HG03565 (cell line): ENCODE results near the gene RWDD4.
"Not testable (repeated sequence)": the region's sequence is repeated elsewhere in the genome, so short reads cannot be mapped to it uniquely, and the experiment has no call there.

Experiments used
- ATAC-seq: cut with Tn5 transposase; IDR thresholded peaks from one replicate; pipeline ENCODE4 v1.9.1; 2021; ENCODE audit warnings: mild to moderate bottlenecking, moderate library complexity; ENCODE audit not compliant: unreplicated experiment

Gene RWDD4

GRCh38 chr4:183636503-183636902 is 22.5 kb downstream of the RWDD4 start:
- ATAC-seq: no peak

DNA sequence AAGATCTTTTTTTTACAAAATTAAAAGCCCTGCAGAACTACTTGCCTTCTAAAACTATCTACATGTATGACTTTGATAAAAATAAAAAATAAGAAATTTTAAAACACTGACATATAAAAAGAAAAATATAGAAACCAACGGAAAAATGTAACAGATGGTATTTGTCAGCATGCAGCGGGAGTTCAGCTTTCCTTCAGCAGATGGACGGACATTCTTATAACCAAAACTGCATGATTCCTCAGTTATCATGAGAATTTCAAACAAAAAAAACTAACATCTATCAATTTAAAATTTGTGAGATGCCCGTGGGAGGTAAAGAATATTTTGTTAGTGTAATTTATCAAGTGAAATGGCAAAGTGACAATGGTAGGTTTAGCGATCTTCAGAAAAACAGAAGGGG is 23.2 kb downstream of the RWDD4 start:
- ATAC-seq: no peak

GRCh38 chr4:183635321-183635720 is 23.7 kb downstream of the RWDD4 start:
- ATAC-seq: no peak

GRCh38 chr4:183633476-183634400 is 25.2 kb downstream of the RWDD4 start:
- no peak for ATAC-seq

DNA sequence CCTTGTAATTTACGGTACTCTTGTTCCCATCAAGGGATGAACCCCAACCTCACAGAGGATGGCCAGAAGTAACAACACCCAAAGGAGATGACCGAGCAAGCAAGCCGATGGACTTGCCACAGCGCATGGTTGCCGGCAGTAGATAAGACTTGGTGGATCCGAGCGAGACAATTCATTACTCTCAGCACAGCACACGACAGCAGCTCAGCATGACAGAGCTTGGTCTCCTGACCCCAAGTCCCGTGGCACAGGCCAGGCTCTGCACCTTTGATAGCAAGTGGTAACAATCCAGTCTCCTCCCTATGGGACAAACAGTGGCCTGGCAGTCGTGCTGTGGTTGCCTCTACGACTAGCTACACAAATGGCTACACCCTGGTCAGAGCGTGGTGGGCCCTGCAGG is 26.3 kb downstream of the RWDD4 start:
- ATAC-seq: no peak

DNA sequence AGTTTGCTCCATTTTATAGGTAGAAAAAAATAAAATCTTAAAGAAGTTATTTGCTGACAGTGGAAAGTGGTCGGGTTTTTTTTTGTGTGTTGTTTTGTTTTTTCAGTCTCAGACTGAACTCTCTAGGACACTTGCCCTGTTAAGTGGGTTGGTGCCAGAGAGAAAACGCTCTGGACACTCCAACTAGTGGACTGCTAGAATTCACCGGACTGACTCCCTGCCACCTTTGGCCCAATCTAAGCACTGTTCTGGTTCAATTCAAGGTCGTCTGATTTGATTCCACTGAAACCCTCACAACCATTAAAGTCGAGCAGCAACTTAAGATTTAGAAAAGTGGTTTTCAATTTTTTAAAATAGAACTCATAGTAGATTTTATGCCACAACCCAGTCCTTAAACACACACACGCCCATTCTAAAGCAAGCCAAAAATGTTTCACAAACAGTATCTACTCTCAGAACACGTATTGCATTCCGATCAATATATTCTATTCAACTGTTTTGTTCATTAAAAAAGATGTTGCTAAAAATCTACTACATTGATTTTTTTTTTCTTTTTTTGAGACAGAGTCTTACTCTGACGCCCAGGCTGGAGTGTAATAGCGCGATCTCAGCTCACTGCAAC is 27.3 kb downstream of the RWDD4 start:
- no peak for ATAC-seq

GRCh38 chr4:183627979-183628588 is 30.9 kb downstream of the RWDD4 start:
- no peak for ATAC-seq

DNA sequence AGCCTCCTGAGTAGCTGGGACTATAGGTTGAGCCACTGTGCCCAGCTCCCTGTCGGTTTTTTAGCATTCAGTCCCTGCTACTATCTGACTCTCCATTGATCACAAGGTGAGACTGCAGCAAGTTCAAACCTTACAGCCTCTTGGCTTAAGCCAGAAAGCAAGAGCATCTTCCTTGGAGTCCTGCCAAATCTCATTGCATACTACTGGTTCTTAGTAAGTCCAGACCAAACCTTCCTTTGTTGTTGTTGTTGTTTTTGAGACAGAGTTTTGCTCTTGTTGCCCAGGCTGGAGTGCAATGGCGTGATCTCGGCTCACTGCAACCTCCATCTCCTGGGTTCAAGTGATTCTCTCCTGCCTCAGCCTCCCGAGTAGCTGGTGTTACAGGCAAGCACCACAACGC is 31.7 kb downstream of the RWDD4 start:
- ATAC-seq: not testable (repeated sequence)

GRCh38 chr4:183626168-183626567 is 32.8 kb downstream of the RWDD4 start:
- ATAC-seq: no peak

GRCh38 chr4:183624548-183624947 is 34.4 kb downstream of the RWDD4 start:
- ATAC-seq: no peak

GRCh38 chr4:183621875-183622274 is 37.1 kb downstream of the RWDD4 start:
- no peak for ATAC-seq

GRCh38 chr4:183620421-183620820 is 38.6 kb downstream of the RWDD4 start:
- ATAC-seq: no peak

GRCh38 chr4:183618681-183619080 is 40.3 kb downstream of the RWDD4 start:
- ATAC-seq: no peak

- ATAC-seq: no peak
Observed at GRCh38 chr4:183617075-183617474, 41.9 kb downstream of the RWDD4 start.

GRCh38 chr4:183612329-183613250 is 46.4 kb downstream of the RWDD4 start:
- no peak for ATAC-seq

DNA sequence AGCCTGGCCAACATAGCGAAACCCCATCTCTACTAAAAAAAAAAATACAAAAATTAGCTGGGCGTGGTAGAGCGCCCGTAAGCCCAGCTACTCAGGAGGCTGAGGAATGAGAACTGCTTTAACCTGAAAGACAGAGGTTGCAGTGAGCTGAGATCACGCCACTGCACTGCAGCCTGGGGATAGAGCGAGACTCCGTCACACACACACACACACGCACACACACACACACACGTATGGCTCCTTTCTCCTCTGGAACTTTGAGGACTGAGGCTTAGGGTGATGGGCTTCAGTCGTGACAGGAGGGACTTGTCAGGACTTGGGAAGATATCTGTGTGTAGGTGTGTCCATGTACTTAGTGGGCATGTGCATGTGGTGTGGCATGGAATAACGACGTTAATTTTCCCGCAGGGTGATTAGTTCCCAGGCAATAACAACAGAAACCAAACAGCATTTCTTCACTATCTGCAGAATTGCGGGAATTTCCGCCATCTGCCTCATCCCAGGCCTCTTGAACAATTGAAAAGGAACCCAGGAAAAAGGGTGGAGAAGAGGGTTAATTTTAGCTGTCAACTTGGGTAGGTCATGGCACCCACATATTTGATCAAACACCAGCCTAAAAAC is 47.7 kb downstream of the RWDD4 start:
- ATAC-seq: no peak

DNA sequence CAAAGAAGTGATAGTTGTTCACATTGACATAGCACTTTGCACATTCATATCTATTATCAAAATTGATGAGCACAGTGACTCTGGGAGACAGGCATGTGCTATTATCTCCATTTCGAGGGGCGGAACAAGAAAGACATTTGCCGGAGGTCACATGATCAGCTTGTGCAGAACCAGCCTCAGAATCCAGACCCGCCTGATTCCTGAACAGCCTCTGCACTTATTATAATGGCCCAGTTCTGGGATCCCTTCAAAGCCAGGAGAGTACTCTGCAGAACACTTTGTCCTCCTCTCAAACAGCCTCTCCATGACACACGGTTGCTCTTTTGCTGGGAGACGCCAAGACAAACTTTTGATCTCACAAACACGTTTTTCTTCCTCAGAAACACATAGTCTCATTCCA is 48.4 kb downstream of the RWDD4 start:
- no peak for ATAC-seq

GRCh38 chr4:183610033-183610432 is 49.0 kb downstream of the RWDD4 start:
- no peak for ATAC-seq

GRCh38 chr4:183609151-183609550 is 49.8 kb downstream of the RWDD4 start:
- ATAC-seq: no peak

- ATAC-seq: no peak
Observed at GRCh38 chr4:183607894-183608293, 51.1 kb downstream of the RWDD4 start.
